OCI-LY7 (cell line): ENCODE measurements around the gene NINJ1.

ENCODE experiments used
- EZH2phosphoT487 ChIP-seq: fragments of 200-600 bp; sonication (generic); IDR thresholded peaks from 2 replicates; pipeline ENCODE4 v1.6.1; 2018; ENCODE audit warnings: low read depth, borderline replicate concordance, mild to moderate bottlenecking, mixed run types, antibody characterized with exemption, low read length, moderate library complexity, mixed read lengths
- TF ChIP-seq, protein P1 (sequence below): fragments of 200-600 bp; sonication (generic); conservative IDR thresholded peaks from 2 replicates; pipeline ENCODE4 v1.5.1; 2014; ENCODE audit warnings: mild to moderate bottlenecking, antibody characterized with exemption, low read length, moderate library complexity, mixed read lengths

GRCh38 chr9:93083592-93084470 is 50.2 kb downstream of the NINJ1 start:
- TF ChIP-seq, protein P1, sequence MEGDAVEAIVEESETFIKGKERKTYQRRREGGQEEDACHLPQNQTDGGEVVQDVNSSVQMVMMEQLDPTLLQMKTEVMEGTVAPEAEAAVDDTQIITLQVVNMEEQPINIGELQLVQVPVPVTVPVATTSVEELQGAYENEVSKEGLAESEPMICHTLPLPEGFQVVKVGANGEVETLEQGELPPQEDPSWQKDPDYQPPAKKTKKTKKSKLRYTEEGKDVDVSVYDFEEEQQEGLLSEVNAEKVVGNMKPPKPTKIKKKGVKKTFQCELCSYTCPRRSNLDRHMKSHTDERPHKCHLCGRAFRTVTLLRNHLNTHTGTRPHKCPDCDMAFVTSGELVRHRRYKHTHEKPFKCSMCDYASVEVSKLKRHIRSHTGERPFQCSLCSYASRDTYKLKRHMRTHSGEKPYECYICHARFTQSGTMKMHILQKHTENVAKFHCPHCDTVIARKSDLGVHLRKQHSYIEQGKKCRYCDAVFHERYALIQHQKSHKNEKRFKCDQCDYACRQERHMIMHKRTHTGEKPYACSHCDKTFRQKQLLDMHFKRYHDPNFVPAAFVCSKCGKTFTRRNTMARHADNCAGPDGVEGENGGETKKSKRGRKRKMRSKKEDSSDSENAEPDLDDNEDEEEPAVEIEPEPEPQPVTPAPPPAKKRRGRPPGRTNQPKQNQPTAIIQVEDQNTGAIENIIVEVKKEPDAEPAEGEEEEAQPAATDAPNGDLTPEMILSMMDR: no peak
- no peak for TF ChIP-seq EZH2phosphoT487
